ENCODE data around the gene RGS7BP.

- TF ChIP-seq EZH2 (IDR thresholded peaks at IDR 0.05; ENCODE audit: borderline replicate concordance, low read length) = no peak
- no peak for TF ChIP-seq CTCF (conservative IDR thresholded peaks at IDR 0.05 in 1 of 2, IDR thresholded peaks at IDR 0.05 in 1 of 2; ENCODE audit: extremely low read depth in 1 of 2, insufficient read depth in 1 of 2, low read depth in 1 of 2, low read length in 2 of 2)
Measured at GRCh38 chr5:64462391-64462790, 43.4 kb upstream of the RGS7BP start.

Data from mammary epithelial cell (primary cell).